Spleen (tissue), 11 donors: Measurements from ENCODE around the gene DEFB132. TPM values are rescaled to one million over a fixed set of nuclear protein-coding genes. Genes with fewer than 3 reads are reported as not detected.

Experiments used
- DNase-seq: peaks from one replicate; pipeline ENCODE4 v3.0.0-alpha.2; 2020
- H3K27ac ChIP-seq, 8 donors: fragments of 200-600 bp; sonication (generic) in 7 of 8; 1 replicate in 4 of 8; 2 replicates in 4 of 8; pipeline versions ENCODE4 v1.5.0 to v1.8.0; 2016 to 2021; ENCODE audit warnings: inconsistent platforms in 4 of 8, mild to moderate bottlenecking in 4 of 8, moderate library complexity in 1 of 8
- H3K27me3 ChIP-seq, 7 donors: fragments of 200-600 bp; sonication (generic) in 6 of 7; replicated peaks in 1 of 7; 1 replicate in 4 of 7; 2 replicates in 3 of 7; pipeline versions ENCODE4 v1.5.0 to v1.8.0; 2016 to 2021; ENCODE audit warnings: inconsistent platforms in 3 of 7, mild to moderate bottlenecking in 1 of 7
- H3K36me3 ChIP-seq, 6 donors: fragments of 200-600 bp; sonication (generic) in 5 of 6; 1 replicate in 4 of 6; 2 replicates in 2 of 6; pipeline versions ENCODE4 v1.5.0 to v1.8.0; 2016 to 2021; ENCODE audit warnings: inconsistent platforms in 2 of 6
- H3K4me1 ChIP-seq, 6 donors: fragments of 200-600 bp; sonication (generic) in 5 of 6; 1 replicate in 3 of 6; 2 replicates in 3 of 6; pipeline versions ENCODE4 v1.5.0 to v1.8.0; 2016 to 2021; ENCODE audit warnings: inconsistent platforms in 3 of 6
- H3K4me3 ChIP-seq, 8 donors: fragments of 200-600 bp; sonication (generic) in 7 of 8; 1 replicate in 4 of 8; 2 replicates in 4 of 8; pipeline versions ENCODE4 v1.5.0 to v1.8.0; 2016 to 2021; ENCODE audit warnings: inconsistent platforms in 4 of 8, mild to moderate bottlenecking in 4 of 8, moderate library complexity in 2 of 8
- H3K9me3 ChIP-seq, 8 donors: fragments of 200-600 bp; sonication (generic) in 7 of 8; 1 replicate in 4 of 8; 2 replicates in 4 of 8; pipeline versions ENCODE4 v1.5.0 to v1.8.0; 2016 to 2021; ENCODE audit warnings: inconsistent platforms in 4 of 8
- POLR2A ChIP-seq, 3 donors: fragments of 450-650 bp; IDR thresholded peaks; one replicate each; pipeline ENCODE4 v1.5.1; 2017; ENCODE audit warnings: antibody characterized with exemption in 3 of 3, mild to moderate bottlenecking in 1 of 3
- POLR2AphosphoS5 ChIP-seq, 3 donors: sonication (generic); formaldehyde crosslinking; IDR thresholded peaks; one replicate each; pipeline ENCODE4 v1.5.1; 2017; ENCODE audit warnings: antibody characterized with exemption in 3 of 3
- WGBS, 5 donors: extraction: QIAGEN DNeasy Blood & Tissue Kit in 3 of 5; methylation state at CpG; one replicate each; pipeline versions ENCODE4 v1.1.5 to v1.1.7; 2013 to 2018; 5-methylcytosine and 5-hydroxymethylcytosine counted together
- intact Hi-C: fragments of 100-400 bp; cut with DNase I; formaldehyde crosslinking; loops from one replicate; pipeline ENCODE4 v1.15.0; 2023; ENCODE audit warnings: low total_unique reads
- polyA plus RNA-seq, 3 donors: library from polyadenylated mRNA; stranded (reverse); fragments of 200-250 nt; gene quantifications; one replicate each; pipeline ENCODE4 v1.2.1, GENCODE V29; 2013
- total RNA-seq, 7 donors: library from RNA; depleted of rRNA in 3 of 7; stranded (reverse); fragments of >200 nt in 3 of 7; fragmentation: NEBNext Ultra II Directional in 4 of 7; extraction: Animal tissue kit (Norgen Biotek cat#: 25700) in 4 of 7; gene quantifications; one replicate each; pipeline versions ENCODE4 v1.1.0 to v1.2.1, GENCODE V29; 2016 to 2021
- TF ChIP-seq, protein P1 (sequence below), 11 experiments: fragments of 200-600 bp in 7 of 11; fragments of 450-650 bp in 4 of 11; sonication (generic) in 4 of 11; IDR thresholded peaks in 8 of 11; conservative IDR thresholded peaks in 3 of 11; 1 replicate in 7 of 11; 2 replicates in 4 of 11; pipeline versions ENCODE4 v1.4.0 to v1.8.0; 2016 to 2021; ENCODE audit warnings: antibody characterized with exemption in 11 of 11, inconsistent platforms in 4 of 11, mild to moderate bottlenecking in 1 of 11
- donor health status: healthy with polysubstance abuse.
- donor health status: DM: no; HTN: no; CAD: no; lungs with moderate emphysema.
- donor health status: DM: no; HTN: no; CAD: no.
- donor health status: Bipolar disorder and iron deficiency.
- donor health status: healthy.
- donor health status: DM: no; HTN: no; CAD: no.
- donor health status: DM: yes; HTN: yes; CAD: no.

Gene DEFB132
- total and polyA plus RNA-seq, 10 donors = not detected

DNA sequence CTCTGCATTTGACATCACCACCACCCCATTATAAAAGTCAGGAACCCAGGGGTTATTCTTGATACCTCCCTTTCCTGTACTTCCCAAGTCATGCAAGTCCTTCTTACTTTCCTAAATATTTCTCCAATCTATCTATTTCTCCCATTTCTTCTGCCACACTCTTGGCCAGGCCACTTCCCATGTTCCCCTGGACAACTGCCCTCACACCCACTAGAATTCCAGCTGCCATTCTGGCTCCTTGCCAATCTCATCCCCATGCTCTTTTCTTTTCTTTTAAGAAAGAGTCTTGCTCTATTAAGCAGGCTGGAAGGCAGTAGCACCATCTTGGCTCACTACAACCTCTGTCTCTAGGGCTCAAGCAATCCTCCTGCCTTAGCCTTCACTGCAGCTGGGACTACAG, 15.2 kb downstream of the DEFB132 start:
- H3K36me3 ChIP-seq = peaks cover 0 to 27% (median 6%) of the 10 kb centered on the region in 6 donors
- H3K9me3 ChIP-seq = no peaks in the 10 kb centered on the region
- no peak overlapping the region for H3K4me3 ChIP-seq
- no peak for DNase-seq
- intact Hi-C loops = no loop called here
- H3K4me1 ChIP-seq = no peaks in the 10 kb centered on the region
- H3K27me3 ChIP-seq = no peaks in the 10 kb centered on the region
- H3K27ac ChIP-seq = no peak overlapping the region
- no peak for TF ChIP-seq POLR2AphosphoS5 (IDR thresholded peaks at IDR 0.05)
- TF ChIP-seq, protein P1, sequence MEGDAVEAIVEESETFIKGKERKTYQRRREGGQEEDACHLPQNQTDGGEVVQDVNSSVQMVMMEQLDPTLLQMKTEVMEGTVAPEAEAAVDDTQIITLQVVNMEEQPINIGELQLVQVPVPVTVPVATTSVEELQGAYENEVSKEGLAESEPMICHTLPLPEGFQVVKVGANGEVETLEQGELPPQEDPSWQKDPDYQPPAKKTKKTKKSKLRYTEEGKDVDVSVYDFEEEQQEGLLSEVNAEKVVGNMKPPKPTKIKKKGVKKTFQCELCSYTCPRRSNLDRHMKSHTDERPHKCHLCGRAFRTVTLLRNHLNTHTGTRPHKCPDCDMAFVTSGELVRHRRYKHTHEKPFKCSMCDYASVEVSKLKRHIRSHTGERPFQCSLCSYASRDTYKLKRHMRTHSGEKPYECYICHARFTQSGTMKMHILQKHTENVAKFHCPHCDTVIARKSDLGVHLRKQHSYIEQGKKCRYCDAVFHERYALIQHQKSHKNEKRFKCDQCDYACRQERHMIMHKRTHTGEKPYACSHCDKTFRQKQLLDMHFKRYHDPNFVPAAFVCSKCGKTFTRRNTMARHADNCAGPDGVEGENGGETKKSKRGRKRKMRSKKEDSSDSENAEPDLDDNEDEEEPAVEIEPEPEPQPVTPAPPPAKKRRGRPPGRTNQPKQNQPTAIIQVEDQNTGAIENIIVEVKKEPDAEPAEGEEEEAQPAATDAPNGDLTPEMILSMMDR (IDR thresholded peaks at IDR 0.05 in 8 of 11, conservative IDR thresholded peaks at IDR 0.05 in 3 of 11) = no peak
- TF ChIP-seq POLR2A (IDR thresholded peaks at IDR 0.05) = no peak

DNA sequence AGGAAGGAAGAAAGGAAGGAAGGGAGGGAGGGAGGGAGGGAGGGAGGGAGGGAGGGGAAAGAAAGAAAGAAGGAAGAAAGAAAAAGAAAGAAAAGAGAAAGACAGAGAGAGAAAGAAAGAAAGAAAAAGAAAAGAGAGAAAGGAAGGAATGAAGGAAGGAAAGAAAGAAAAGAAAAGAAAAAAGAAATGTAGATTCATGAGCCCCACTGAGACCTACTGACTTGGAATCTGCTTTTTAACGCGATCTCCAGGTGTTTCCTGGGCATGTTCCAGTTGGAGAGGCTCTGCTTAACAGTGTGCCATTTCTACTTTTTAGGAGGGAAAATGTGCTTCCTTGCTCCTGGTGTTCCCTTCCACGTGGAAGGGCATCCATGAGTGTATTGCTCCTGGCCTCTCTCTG, 16.4 kb downstream of the DEFB132 start:
- intact Hi-C loops = no loop called here
- no peak overlapping the region for H3K27ac ChIP-seq
- H3K4me3 ChIP-seq = no peak overlapping the region
- H3K36me3 ChIP-seq = peaks cover 0 to 36% (median 6%) of the 10 kb centered on the region in 6 donors
- no peaks in the 10 kb centered on the region for H3K4me1 ChIP-seq
- H3K9me3 ChIP-seq = no peaks in the 10 kb centered on the region
- TF ChIP-seq, protein P1 (IDR thresholded peaks at IDR 0.05 in 8 of 11, conservative IDR thresholded peaks at IDR 0.05 in 3 of 11) = no peak
- TF ChIP-seq POLR2AphosphoS5 (IDR thresholded peaks at IDR 0.05) (no peak), POLR2A (IDR thresholded peaks at IDR 0.05) (no peak)
- DNase-seq = no peak
- WGBS, 5 donors = 47 to 81% (median 59%) methylated on average over 3 of the region's 3 CpGs
- no peaks in the 10 kb centered on the region for H3K27me3 ChIP-seq

DNA sequence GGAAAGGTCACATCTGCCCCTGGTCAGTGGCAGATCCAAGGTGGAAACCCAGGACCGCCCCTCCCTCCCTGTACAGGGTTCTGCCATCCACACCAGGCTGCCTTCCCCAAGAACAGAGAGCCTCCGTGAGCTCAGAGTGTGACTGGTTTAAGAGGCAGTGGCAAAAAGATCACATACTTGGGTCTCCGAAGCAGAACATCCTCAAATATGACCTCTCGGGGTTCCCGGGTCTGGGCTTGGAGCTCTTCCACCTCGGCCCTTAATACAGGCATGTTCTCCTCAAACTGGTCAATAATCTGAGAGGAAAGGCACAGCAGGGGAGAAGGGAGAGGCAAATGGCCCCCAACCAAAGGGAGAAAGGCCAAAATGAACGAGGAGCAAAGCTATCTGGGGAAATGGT, 18.3 kb downstream of the DEFB132 start:
- Histone ChIP-seq H3K4me3 (no peak overlapping the region), H3K27me3 (no peaks in the 10 kb centered on the region), H3K27ac (no peak overlapping the region), H3K36me3 (peaks cover 0 to 49% (median 6%) of the 10 kb centered on the region in 6 donors), H3K4me1 (no peaks in the 10 kb centered on the region), H3K9me3 (no peaks in the 10 kb centered on the region)
- 87 to 95% (median 93%) methylated on average over 7 of the region's 7 CpGs for WGBS, 5 donors
- intact Hi-C loops = no loop called here
- TF ChIP-seq POLR2AphosphoS5 (IDR thresholded peaks at IDR 0.05) (no peak), POLR2A (IDR thresholded peaks at IDR 0.05) (no peak)
- TF ChIP-seq, protein P1 (IDR thresholded peaks at IDR 0.05 in 8 of 11, conservative IDR thresholded peaks at IDR 0.05 in 3 of 11) = no peak
- no peak for DNase-seq

DNA sequence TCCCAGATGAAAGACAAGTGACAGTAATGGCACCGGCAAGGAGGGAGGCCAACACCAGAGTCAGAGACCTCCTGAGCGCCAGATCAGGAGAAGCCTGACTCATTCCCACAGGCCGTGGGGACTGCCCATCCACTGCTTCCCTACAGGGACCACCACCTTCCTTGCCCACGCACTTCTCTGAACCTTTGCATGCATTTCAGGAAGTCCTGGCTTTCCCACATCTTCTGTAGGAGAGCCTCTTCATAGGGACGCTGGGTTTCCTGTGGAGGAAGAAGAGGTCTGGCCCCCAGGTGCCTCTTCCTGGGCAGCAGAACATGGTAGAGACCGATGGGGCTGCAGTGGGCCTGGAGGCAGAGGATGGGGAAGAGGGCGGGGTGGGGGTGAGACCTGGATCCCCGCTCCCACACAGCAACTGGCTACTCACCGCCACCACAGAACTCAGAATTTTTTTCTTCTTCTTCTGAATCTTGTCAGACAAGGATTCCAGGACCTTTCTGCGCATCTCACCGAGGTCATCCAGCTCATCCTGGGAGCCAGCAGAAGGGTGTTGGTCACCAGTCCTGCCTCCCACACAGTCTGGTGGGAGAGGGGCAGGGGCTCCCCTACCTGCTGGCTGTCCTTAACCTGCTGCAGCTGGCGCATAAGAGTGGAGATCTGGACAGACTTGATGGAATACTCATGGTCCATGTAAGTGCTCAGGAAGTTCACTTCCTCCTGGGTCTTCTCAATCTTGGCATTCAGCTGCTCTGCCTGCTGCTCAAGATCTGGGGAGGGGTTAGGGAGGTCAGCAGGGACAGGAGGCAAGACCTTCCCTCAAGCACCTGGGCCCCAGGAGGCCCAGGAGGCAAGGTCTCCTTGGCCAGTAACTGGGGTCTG, 19.3 kb downstream of the DEFB132 start:
- H3K36me3 ChIP-seq = peaks cover 0 to 57% (median 6%) of the 10 kb centered on the region in 6 donors
- WGBS, 5 donors = 81 to 92% (median 88%) methylated on average over 12 of the region's 12 CpGs
- no peak overlapping the region for H3K27ac ChIP-seq
- H3K4me3 ChIP-seq = no peak overlapping the region
- no peaks in the 10 kb centered on the region for H3K9me3 ChIP-seq
- intact Hi-C loops = no loop called here
- no peak for DNase-seq
- no peak for TF ChIP-seq POLR2A (IDR thresholded peaks at IDR 0.05)
- no peak for TF ChIP-seq POLR2AphosphoS5 (IDR thresholded peaks at IDR 0.05)
- TF ChIP-seq, protein P1 (IDR thresholded peaks at IDR 0.05 in 8 of 11, conservative IDR thresholded peaks at IDR 0.05 in 3 of 11) = no peak
- H3K4me1 ChIP-seq = no peaks in the 10 kb centered on the region
- no peaks in the 10 kb centered on the region for H3K27me3 ChIP-seq
